ENCODE data around the gene CFI.

The CFI gene

GRCh38 chr4:109816894-109817293 is 15.1 kb upstream of the CFI start:
- Histone ChIP-seq H3K4me2 (peak overlapping the region; percentile 99), H3K9ac (peak overlapping the region; percentile 86; the same call in 1 of the 2 replicates), H3K4me1 (ENCODE audit: low read depth, poor library complexity, severe bottlenecking) (peaks cover 23% of the 10 kb centered on the region), H2AFZ (ENCODE audit: low read depth) (no peak overlapping the region), H4K20me1 (ENCODE audit: insufficient read depth) (no peaks in the 10 kb centered on the region), H3K79me2 (ENCODE audit: insufficient read depth, low read depth) (peaks cover 28% of the 10 kb centered on the region), H3K27me3 (ENCODE audit: insufficient read depth, low read depth) (no peaks in the 10 kb centered on the region), H3K36me3 (ENCODE audit: insufficient read depth) (peaks cover 12% of the 10 kb centered on the region; the same call in 1 of the 2 replicates), H3K27ac (no peak overlapping the region), H3K4me3 (IDR thresholded peaks at IDR 0.05; ENCODE audit: insufficient read depth, low read depth, low read length) (no peak overlapping the region)
- TF ChIP-seq CTCF (conservative IDR thresholded peaks at IDR 0.05; ENCODE audit: low read depth, low read length): no peak

- Histone ChIP-seq H3K9ac (peak overlapping the region; percentile 86), H2AFZ (ENCODE audit: low read depth) (peak overlapping the region; percentile 87), H3K4me3 (IDR thresholded peaks at IDR 0.05; ENCODE audit: insufficient read depth, low read depth, low read length) (peak overlapping the region; percentile 79), H3K4me2 (peak overlapping the region; percentile 99), H3K36me3 (ENCODE audit: insufficient read depth) (peaks cover 12% of the 10 kb centered on the region; the same call in 1 of the 2 replicates), H4K20me1 (ENCODE audit: insufficient read depth) (no peaks in the 10 kb centered on the region), H3K27ac (peak overlapping the region; percentile 60), H3K4me1 (ENCODE audit: low read depth, poor library complexity, severe bottlenecking) (peaks cover 23% of the 10 kb centered on the region), H3K79me2 (ENCODE audit: insufficient read depth, low read depth) (peaks cover 28% of the 10 kb centered on the region), H3K27me3 (ENCODE audit: insufficient read depth, low read depth) (no peaks in the 10 kb centered on the region)
- TF ChIP-seq CTCF (conservative IDR thresholded peaks at IDR 0.05; ENCODE audit: low read depth, low read length): no peak
Measured at GRCh38 chr4:109816082-109816442, 14.3 kb upstream of the CFI start.

- TF ChIP-seq CTCF (conservative IDR thresholded peaks at IDR 0.05; ENCODE audit: low read depth, low read length): no peak
- Histone ChIP-seq H3K79me2 (ENCODE audit: insufficient read depth, low read depth) (peaks cover 28% of the 10 kb centered on the region), H3K36me3 (ENCODE audit: insufficient read depth) (peaks cover 12% of the 10 kb centered on the region; the same call in 1 of the 2 replicates), H3K4me2 (peak within 1 kb of the TSS; percentile 99), H3K4me1 (ENCODE audit: low read depth, poor library complexity, severe bottlenecking) (peaks cover 23% of the 10 kb centered on the region), H3K9ac (peak within 1 kb of the TSS; percentile 86), H3K27me3 (ENCODE audit: insufficient read depth, low read depth) (no peaks in the 10 kb centered on the region), H2AFZ (ENCODE audit: low read depth) (peak within 1 kb of the TSS; percentile 87), H3K4me3 (IDR thresholded peaks at IDR 0.05; ENCODE audit: insufficient read depth, low read depth, low read length) (peak within 1 kb of the TSS; percentile 79), H3K27ac (peak within 1 kb of the TSS; percentile 60), H4K20me1 (ENCODE audit: insufficient read depth) (no peaks in the 10 kb centered on the region)
Measured at GRCh38 chr4:109815151-109816081, 13.6 kb upstream of the CFI start, which contains the start of gene GAR1. Gene GAR1 (plus strand): TSS chr4:109815762. CDS start chr4:109816165, 403 bp downstream.

GRCh38 chr4:109811707-109812106 is 9.9 kb upstream of the CFI start:
- no peak overlapping the region for H2AFZ ChIP-seq (ENCODE audit: low read depth)
- no peak overlapping the region for H3K4me3 ChIP-seq (IDR thresholded peaks at IDR 0.05; ENCODE audit: insufficient read depth, low read depth, low read length)

More at GRCh38 chr4:109811707-109812106, 9.9 kb upstream of the CFI start:
- peaks cover 13% of the 10 kb centered on the region for H3K79me2 ChIP-seq (ENCODE audit: insufficient read depth, low read depth)
- no peak overlapping the region for H3K9ac ChIP-seq
- no peaks in the 10 kb centered on the region for H3K27me3 ChIP-seq (ENCODE audit: insufficient read depth, low read depth)
- no peaks in the 10 kb centered on the region for H4K20me1 ChIP-seq (ENCODE audit: insufficient read depth)
- TF ChIP-seq CTCF (conservative IDR thresholded peaks at IDR 0.05; ENCODE audit: low read depth, low read length): no peak
- H3K36me3 ChIP-seq (ENCODE audit: insufficient read depth): no peaks in the 10 kb centered on the region
- H3K4me2 ChIP-seq: no peak overlapping the region
- H3K4me1 ChIP-seq (ENCODE audit: low read depth, poor library complexity, severe bottlenecking): peaks cover 11% of the 10 kb centered on the region
- H3K27ac ChIP-seq: no peak overlapping the region

Measured in KMS-11 (cell line).